Measurements from ENCODE around the gene VSIG10.
"Not testable (repeated sequence)": the region's sequence is repeated elsewhere in the genome, so short reads cannot be mapped to it uniquely, and the experiment has no call there.

The VSIG10 gene

GRCh38 chr12:118107011-118107410 lies 3.2 kb upstream of the VSIG10 start:
- DNase-seq, result no peak

- peak; percentile 12 for DNase-seq
Observed at GRCh38 chr12:118103201-118103600, 610 bp downstream of the VSIG10 start.

- DNase-seq, result no peak
Observed at GRCh38 chr12:118102609-118103008, 1.2 kb downstream of the VSIG10 start.

GRCh38 chr12:118102070-118102469 lies 1.7 kb downstream of the VSIG10 start:
- DNase-seq, result no peak

GRCh38 chr12:118101051-118101450 lies 2.8 kb downstream of the VSIG10 start:
- no peak for DNase-seq

GRCh38 chr12:118098911-118099671 lies 4.7 kb downstream of the VSIG10 start:
- no peak for DNase-seq

- no peak for DNase-seq
Observed at GRCh38 chr12:118098401-118098800, 5.4 kb downstream of the VSIG10 start.

- no peak for DNase-seq
Observed at GRCh38 chr12:118094039-118094438, 9.8 kb downstream of the VSIG10 start.

- DNase-seq, result no peak
Observed at GRCh38 chr12:118089782-118090181, 14.0 kb downstream of the VSIG10 start.

GRCh38 chr12:118082161-118082560 lies 21.6 kb downstream of the VSIG10 start:
- DNase-seq, result no peak

GRCh38 chr12:118081521-118081920 lies 22.3 kb downstream of the VSIG10 start:
- DNase-seq, result not testable (repeated sequence)

- no peak for DNase-seq
Observed at GRCh38 chr12:118073768-118074167, 30.0 kb downstream of the VSIG10 start.

- DNase-seq, result no peak
Observed at GRCh38 chr12:118070650-118071049, 33.2 kb downstream of the VSIG10 start.

- no peak for DNase-seq
Observed at GRCh38 chr12:118068445-118068844, 35.4 kb downstream of the VSIG10 start.

GRCh38 chr12:118065380-118065779 lies 38.4 kb downstream of the VSIG10 start:
- DNase-seq, result no peak

GRCh38 chr12:118064608-118065007 lies 39.2 kb downstream of the VSIG10 start:
- peak; percentile 27 for DNase-seq

GRCh38 chr12:118063576-118064391 lies 40.0 kb downstream of the VSIG10 start:
- DNase-seq, result no peak

GRCh38 chr12:118061873-118062843 lies 41.7 kb downstream of the VSIG10 start:
- peak; percentile 23 for DNase-seq

GRCh38 chr12:118061011-118061872 lies 42.6 kb downstream of the VSIG10 start, which contains the start of gene WSB2:
WSB2 (minus strand) TSS chr12:118061179; CDS start chr12:118061048, 131 bp downstream.
- DNase-seq, result peak; percentile 67

- peak; percentile 41 for DNase-seq
Observed at GRCh38 chr12:118060301-118061010, 43.4 kb downstream of the VSIG10 start.

Measured in CD4-positive, alpha-beta T cell treated with Interleukin-17A for 4 hours (primary cell).